Measurements from ENCODE around the gene STRIP1.

- TF ChIP-seq, protein P1, sequence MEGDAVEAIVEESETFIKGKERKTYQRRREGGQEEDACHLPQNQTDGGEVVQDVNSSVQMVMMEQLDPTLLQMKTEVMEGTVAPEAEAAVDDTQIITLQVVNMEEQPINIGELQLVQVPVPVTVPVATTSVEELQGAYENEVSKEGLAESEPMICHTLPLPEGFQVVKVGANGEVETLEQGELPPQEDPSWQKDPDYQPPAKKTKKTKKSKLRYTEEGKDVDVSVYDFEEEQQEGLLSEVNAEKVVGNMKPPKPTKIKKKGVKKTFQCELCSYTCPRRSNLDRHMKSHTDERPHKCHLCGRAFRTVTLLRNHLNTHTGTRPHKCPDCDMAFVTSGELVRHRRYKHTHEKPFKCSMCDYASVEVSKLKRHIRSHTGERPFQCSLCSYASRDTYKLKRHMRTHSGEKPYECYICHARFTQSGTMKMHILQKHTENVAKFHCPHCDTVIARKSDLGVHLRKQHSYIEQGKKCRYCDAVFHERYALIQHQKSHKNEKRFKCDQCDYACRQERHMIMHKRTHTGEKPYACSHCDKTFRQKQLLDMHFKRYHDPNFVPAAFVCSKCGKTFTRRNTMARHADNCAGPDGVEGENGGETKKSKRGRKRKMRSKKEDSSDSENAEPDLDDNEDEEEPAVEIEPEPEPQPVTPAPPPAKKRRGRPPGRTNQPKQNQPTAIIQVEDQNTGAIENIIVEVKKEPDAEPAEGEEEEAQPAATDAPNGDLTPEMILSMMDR (IDR thresholded peaks at IDR 0.05) = no peak
- no peak for TF ChIP-seq POLR2A (IDR thresholded peaks at IDR 0.05)
Measured at GRCh38 chr1:110038271-110038670, 3.8 kb downstream of the STRIP1 start.
